Progenitor cell of endocrine pancreas (in vitro differentiated cells): ENCODE measurements around the gene TNRC6B. TPM values are rescaled to one million over a fixed set of nuclear protein-coding genes. Genes with fewer than 3 reads are reported as not detected.
A peak's percentile ranks its signal among the peaks of the same experiment; 100 is the strongest.

Experiments
- DNase-seq: peaks from one replicate; pipeline ENCODE4 v3.0.0; 2021; ENCODE audit warnings: low spot score; ENCODE audit not compliant: unreplicated experiment
- H3K27ac Mint-ChIP-seq: 2 replicates; pipeline ENCODE4 v1.8.0; 2021; ENCODE audit warnings: mild to moderate bottlenecking, moderate library complexity, mixed read lengths
- H3K27me3 Mint-ChIP-seq: 2 replicates; pipeline ENCODE4 v1.8.0; 2021; ENCODE audit warnings: mixed read lengths
- H3K36me3 Mint-ChIP-seq: 2 replicates; pipeline ENCODE4 v1.8.0; 2022; ENCODE audit warnings: mixed read lengths; ENCODE audit not compliant: insufficient read depth
- H3K4me1 Mint-ChIP-seq: 2 replicates; pipeline ENCODE4 v1.8.0; 2021; ENCODE audit warnings: low read depth, mixed read lengths
- H3K4me3 Mint-ChIP-seq: 2 replicates; pipeline ENCODE4 v1.8.0; 2021; ENCODE audit warnings: low read depth, mild to moderate bottlenecking, moderate library complexity, mixed read lengths
- H3K9me3 Mint-ChIP-seq: 2 replicates; pipeline ENCODE4 v1.8.0; 2021; ENCODE audit warnings: low read depth, mixed read lengths
- CTCF ChIP-seq: fragments of 200-600 bp; sonication (generic); IDR thresholded peaks from one replicate; pipeline ENCODE4 v1.5.0; 2021; ENCODE audit warnings: antibody characterized with exemption, mild to moderate bottlenecking; ENCODE audit not compliant: unreplicated experiment
- total RNA-seq: library from RNA; stranded (reverse); gene quantifications from 2 replicates; pipeline ENCODE4 v1.2.1, GENCODE V29; 2021

TNRC6B gene
- total RNA-seq, 1 donor from 2014 or later: 73.2 TPM

DNA sequence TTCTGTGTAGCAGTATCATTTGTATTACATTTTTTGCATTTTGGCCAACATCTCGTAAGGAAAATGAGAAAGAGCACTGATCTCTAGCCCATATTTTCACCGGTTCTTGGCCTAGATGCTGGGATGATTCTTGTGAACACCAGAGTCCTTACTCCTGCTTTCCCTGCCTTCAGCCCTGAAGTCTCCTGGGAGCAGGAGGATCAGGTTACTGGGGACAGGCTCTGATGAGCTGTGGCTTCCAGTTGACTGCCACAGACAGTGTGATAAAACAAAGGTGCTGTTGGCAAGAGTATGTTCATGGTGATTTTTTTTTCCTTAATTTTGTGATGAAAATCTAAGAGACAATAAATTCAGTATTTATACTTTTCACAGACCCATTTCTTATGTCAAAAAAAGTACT is 134.3 kb downstream of the TNRC6B start:
- no peak for TF ChIP-seq CTCF
- no peaks in the 10 kb centered on the region for H3K27me3 Mint-ChIP-seq

GRCh38 chr22:40313007-40313406 is 135.3 kb downstream of the TNRC6B start:
- H3K9me3 Mint-ChIP-seq: no peaks in the 10 kb centered on the region
- H3K36me3 Mint-ChIP-seq: peaks cover 44% of the 10 kb centered on the region
- H3K27me3 Mint-ChIP-seq: no peaks in the 10 kb centered on the region
- no peaks in the 10 kb centered on the region for H3K4me1 Mint-ChIP-seq
- no peak overlapping the region for H3K27ac Mint-ChIP-seq
- no peak for DNase-seq
- TF ChIP-seq CTCF: no peak
- H3K4me3 Mint-ChIP-seq: no peak overlapping the region

More for the DNA sequence above, 134.3 kb downstream of the TNRC6B start:
- Mint-ChIP-seq H3K9me3 (no peaks in the 10 kb centered on the region), H3K36me3 (peaks cover 37% of the 10 kb centered on the region), H3K4me1 (no peaks in the 10 kb centered on the region), H3K4me3 (no peak overlapping the region), H3K27ac (no peak overlapping the region)
- no peak for DNase-seq

- DNase-seq: no peak
- Mint-ChIP-seq H3K27me3 (no peaks in the 10 kb centered on the region), H3K36me3 (peaks cover 46% of the 10 kb centered on the region), H3K27ac (no peak overlapping the region), H3K9me3 (no peaks in the 10 kb centered on the region), H3K4me3 (no peak overlapping the region), H3K4me1 (no peaks in the 10 kb centered on the region)
- TF ChIP-seq CTCF: no peak
These were observed 136.3 kb downstream of the TNRC6B start for GRCh38 chr22:40314041-40314440.

DNA sequence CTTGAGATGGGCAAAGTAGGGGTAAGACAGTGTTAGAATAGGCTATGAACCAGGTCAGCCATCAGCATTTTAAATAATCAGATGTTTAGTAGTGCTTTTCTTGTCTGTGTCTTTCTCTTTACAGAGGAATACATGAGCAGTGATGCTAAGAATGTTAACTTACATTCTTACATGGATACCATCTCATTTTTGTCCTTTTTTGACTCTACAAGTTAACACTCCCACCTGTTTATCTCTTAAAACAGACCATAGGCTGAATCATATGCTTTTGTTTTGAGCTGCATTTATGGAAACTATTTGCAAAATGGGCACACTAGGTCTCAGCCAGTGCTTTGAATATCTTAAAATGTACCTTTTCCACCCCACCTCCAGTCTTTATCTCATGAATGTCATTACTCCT is 143.0 kb downstream of the TNRC6B start:
- H3K27ac Mint-ChIP-seq: no peak overlapping the region
- peaks cover 54% of the 10 kb centered on the region for H3K36me3 Mint-ChIP-seq
- no peaks in the 10 kb centered on the region for H3K9me3 Mint-ChIP-seq

DNA sequence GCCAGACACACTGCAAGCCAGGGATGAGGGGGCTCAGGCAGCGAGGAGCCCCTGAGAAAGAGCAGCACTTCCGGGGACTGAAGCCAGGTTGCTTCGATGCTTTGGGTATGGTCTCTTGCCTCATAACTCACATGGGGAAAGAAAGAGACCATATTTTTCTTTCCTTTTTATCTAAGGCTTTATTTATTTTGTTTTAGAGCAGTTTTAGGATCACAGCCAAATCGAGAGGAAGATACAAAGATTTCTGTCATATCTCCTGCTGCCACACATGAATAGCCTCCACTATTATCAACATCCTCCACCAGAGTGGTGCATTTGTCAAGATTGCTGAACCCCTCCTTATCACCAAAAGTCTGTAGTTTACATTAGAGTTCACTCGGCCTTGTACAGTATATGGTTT is 144.3 kb downstream of the TNRC6B start:
- no peak for TF ChIP-seq CTCF
- H3K4me1 Mint-ChIP-seq: peaks cover 7% of the 10 kb centered on the region
- H3K4me3 Mint-ChIP-seq: no peak overlapping the region
- H3K27me3 Mint-ChIP-seq: no peaks in the 10 kb centered on the region
- no peak for DNase-seq
- no peaks in the 10 kb centered on the region for H3K9me3 Mint-ChIP-seq
- H3K36me3 Mint-ChIP-seq: peaks cover 46% of the 10 kb centered on the region
- H3K27ac Mint-ChIP-seq: peak overlapping the region; percentile 52

More for the DNA sequence above, 143.0 kb downstream of the TNRC6B start:
- Mint-ChIP-seq H3K27me3 (no peaks in the 10 kb centered on the region), H3K4me1 (no peaks in the 10 kb centered on the region), H3K4me3 (no peak overlapping the region)
- no peak for DNase-seq
- no peak for TF ChIP-seq CTCF
